B cell (primary cell): ENCODE measurements around the gene TBX6. TPM values are rescaled to one million over a fixed set of nuclear protein-coding genes. Genes with fewer than 3 reads are reported as not detected.

Source experiments
- ATAC-seq: fragments of 200-7000 bp; cut with Tn5 transposase; one replicate; pipeline ENCODE4 v1.10.0; 2021; ENCODE audit warnings: low read depth, mild to moderate bottlenecking, moderate number of reproducible peaks, moderate library complexity
- CTCF ChIA-PET: fragments of 350-600 bp; sonication (Branson Sonifier 250); formaldehyde crosslinking; loops from one replicate; lab custom pipeline; 2021; ENCODE audit warnings: antibody characterized with exemption, inconsistent platforms; lab: Charles Lee
- POLR2A ChIA-PET: fragments of 350-600 bp; sonication (Branson Sonifier 250); formaldehyde crosslinking; loops from one replicate; lab custom pipeline; 2021; ENCODE audit warnings: antibody characterized with exemption; lab: Charles Lee
- DNase-seq: peaks from one replicate; pipeline ENCODE4 v3.0.0; 2013
- H2AFZ ChIP-seq: 2 replicates; pipeline ENCODE4 v1.6.1; 2012; ENCODE audit warnings: mild to moderate bottlenecking, low read depth, low read length; ENCODE audit not compliant: insufficient read depth, poor library complexity, severe bottlenecking
- H3K27ac ChIP-seq, 2 donors: 1 replicate in 1 of 2; 2 replicates in 1 of 2; pipeline ENCODE4 v1.5.1; 2012 to 2013; ENCODE audit warnings: low read length in 2 of 2, mild to moderate bottlenecking in 2 of 2, moderate library complexity in 1 of 2
- H3K27me3 ChIP-seq, 4 experiments: fragments of 200-600 bp in 1 of 4; sonication (generic) in 1 of 4; replicated peaks in 1 of 4; 1 replicate in 2 of 4; 2 replicates in 2 of 4; pipeline versions ENCODE4 v1.6.1 to v1.7.0; 2013 to 2016; ENCODE audit warnings: low read length in 3 of 4, mild to moderate bottlenecking in 2 of 4, mixed read lengths in 1 of 4, moderate library complexity in 1 of 4; ENCODE audit not compliant: insufficient read depth in 4 of 4, control insufficient read depth in 3 of 4; ENCODE audit errors: control extremely low read depth in 1 of 4
- H3K36me3 ChIP-seq, 2 experiments: replicated peaks in 1 of 2; 1 replicate in 1 of 2; 2 replicates in 1 of 2; pipeline versions ENCODE4 v1.6.1 to v1.7.1; 2013; ENCODE audit warnings: low read length in 1 of 2; ENCODE audit not compliant: insufficient read depth in 2 of 2, control insufficient read depth in 1 of 2; ENCODE audit errors: control extremely low read depth in 1 of 2, extremely low read depth in 1 of 2
- H3K4me1 ChIP-seq, 2 donors: fragments of 200-600 bp in 1 of 2; sonication (generic) in 1 of 2; 1 replicate in 1 of 2; 2 replicates in 1 of 2; pipeline versions ENCODE4 v1.5.1 to v1.6.1; 2013 to 2017; ENCODE audit warnings: low read length in 2 of 2; ENCODE audit not compliant: control insufficient read depth in 2 of 2, insufficient read depth in 2 of 2
- H3K4me2 ChIP-seq: replicated peaks from 2 replicates; pipeline ENCODE3; 2012; ENCODE audit warnings: mild to moderate bottlenecking, low read depth, low read length; ENCODE audit not compliant: poor library complexity, severe bottlenecking
- H3K4me3 ChIP-seq, 5 experiments: fragments of 200-600 bp in 1 of 5; sonication (generic) in 1 of 5; 1 replicate in 3 of 5; 2 replicates in 2 of 5; pipeline versions ENCODE4 v1.5.1 to v1.7.0; 2011 to 2016; ENCODE audit warnings: low read length in 4 of 5, mild to moderate bottlenecking in 4 of 5, low read depth in 2 of 5, control low read depth in 1 of 5, moderate library complexity in 1 of 5; ENCODE audit not compliant: insufficient read depth in 1 of 5; ENCODE audit errors: control extremely low read depth in 1 of 5, extremely low read depth in 1 of 5
- H3K79me2 ChIP-seq: fragments of 200-600 bp; sonication (generic); one replicate; pipeline ENCODE4 v1.6.0; 2016; ENCODE audit warnings: low read length; ENCODE audit not compliant: control insufficient read depth, insufficient read depth
- H3K9ac ChIP-seq: fragments of 200-600 bp; sonication (generic); 2 replicates; pipeline ENCODE4 v1.6.1; 2017; ENCODE audit warnings: mild to moderate bottlenecking, low read length, moderate library complexity
- H3K9me3 ChIP-seq, 3 donors: one replicate each; pipeline versions ENCODE4 v1.6.1 to v1.7.1; 2013; ENCODE audit warnings: low read length in 2 of 3; ENCODE audit not compliant: control insufficient read depth in 2 of 3, insufficient read depth in 1 of 3; ENCODE audit errors: control extremely low read depth in 1 of 3
- H4K20me1 ChIP-seq: 2 replicates; pipeline ENCODE4 v1.6.0; 2012; ENCODE audit warnings: mild to moderate bottlenecking, low read length; ENCODE audit not compliant: insufficient read depth, control insufficient read depth, poor library complexity, severe bottlenecking
- H3K27ac Mint-ChIP-seq: one replicate; pipeline ENCODE4 v1.8.0; 2021; ENCODE audit warnings: mixed read lengths
- H3K27me3 Mint-ChIP-seq: one replicate; pipeline ENCODE4 v1.8.0; 2021; ENCODE audit warnings: mixed read lengths
- H3K4me1 Mint-ChIP-seq: one replicate; pipeline ENCODE4 v1.8.0; 2021; ENCODE audit warnings: mixed read lengths
- H3K4me3 Mint-ChIP-seq: one replicate; pipeline ENCODE4 v1.8.0; 2021; ENCODE audit warnings: mixed read lengths
- H3K9me3 Mint-ChIP-seq: one replicate; pipeline ENCODE4 v1.8.0; 2022; ENCODE audit warnings: mixed read lengths; ENCODE audit not compliant: insufficient read depth
- CTCF ChIP-seq: fragments of 200-600 bp; IDR thresholded peaks from one replicate; pipeline ENCODE4 v1.8.0; 2022; ENCODE audit warnings: antibody characterized with exemption, mild to moderate bottlenecking
- EZH2 ChIP-seq: IDR thresholded peaks from 2 replicates; pipeline ENCODE4 v1.6.1; 2012; ENCODE audit warnings: borderline replicate concordance, low read depth, mild to moderate bottlenecking, moderate library complexity, low read length; ENCODE audit not compliant: insufficient read depth, poor library complexity, severe bottlenecking
- WGBS: methylation state at CpG from one replicate; pipeline ENCODE4 v1.1.5; 2013; ENCODE audit warnings: missing lambda C conversion rate; ENCODE audit not compliant: insufficient coverage; 5-methylcytosine and 5-hydroxymethylcytosine counted together
- intact Hi-C: fragments of 100-400 bp; cut with micrococcal nuclease; formaldehyde crosslinking; loops from one replicate; pipeline ENCODE4 v1.10.0; 2022
- polyA plus RNA-seq: library from polyadenylated mRNA; depleted of rRNA; stranded (reverse); fragments of >200 nt; gene quantifications from 2 replicates; pipeline ENCODE4 v1.2.3, GENCODE V29; 2012
- total RNA-seq, 2 donors: library from RNA; stranded (reverse); fragments of 120-200 nt in 1 of 2; gene quantifications; 1 replicate in 1 of 2; 2 replicates in 1 of 2; pipeline versions ENCODE4 v1.2.3 to v1.2.4, GENCODE V29; 2013 to 2022

Gene TBX6
- total and polyA plus RNA-seq, 2 donors (not counting 1 experiment from before 2014, with no cell fraction given), result 1.4 to 5.4 TPM

- Histone ChIP-seq H3K9me3 (peaks cover 0 to 3% (median 0%) of the 10 kb centered on the region in 3 donors), H3K4me2 (no peak overlapping the region), H3K4me3 (no peak overlapping the region), H3K27me3 (no peaks in the 10 kb centered on the region), H3K79me2 (no peaks in the 10 kb centered on the region), H2AFZ (no peak overlapping the region), H3K36me3 (peaks cover 6 to 32% of the 10 kb centered on the region in 2 experiments), H4K20me1 (no peaks in the 10 kb centered on the region), H3K9ac (no peak overlapping the region), H3K27ac (no peak overlapping the region), H3K4me1 (peaks cover 0 to 5% of the 10 kb centered on the region in 2 donors)
- ChIA-PET POLR2A (interaction anchor here (0.9 kb wide), 1 partner anchor 69 kb away, joined by 3 read pairs; the partner anchor contains the start of gene CORO1A), CTCF (interaction anchor here (1.3 to 5.5 kb wide), 2 partner anchors 22 to 295 kb away, joined by 5 to 27 read pairs; partner anchors contain the start of gene TBX6)
- ATAC-seq (no peak), DNase-seq (no peak)
- Mint-ChIP-seq H3K9me3 (no peaks in the 10 kb centered on the region), H3K4me3 (no peak overlapping the region), H3K4me1 (peaks cover 5% of the 10 kb centered on the region), H3K27me3 (no peaks in the 10 kb centered on the region), H3K27ac (no peak overlapping the region)
- TF ChIP-seq EZH2, result no peak
- 98% methylated on average over 7 of the region's 11 CpGs for WGBS
- intact Hi-C loops, result no loop called here
Observed at GRCh38 chr16:30114411-30114810, 22.7 kb upstream of the TBX6 start.

GRCh38 chr16:30113711-30114333 is 22.1 kb upstream of the TBX6 start:
- POLR2A ChIA-PET, result interaction anchor here (0.9 kb wide), 1 partner anchor 69 kb away, joined by 3 read pairs; the partner anchor contains the start of gene CORO1A
- H3K27me3 ChIP-seq, result no peaks in the 10 kb centered on the region
- no peak overlapping the region for H3K4me2 ChIP-seq
- Mint-ChIP-seq H3K4me1 (peaks cover 4% of the 10 kb centered on the region), H3K27ac (no peak overlapping the region), H3K4me3 (no peak overlapping the region), H3K9me3 (no peaks in the 10 kb centered on the region), H3K27me3 (no peaks in the 10 kb centered on the region)
- no peaks in the 10 kb centered on the region for H4K20me1 ChIP-seq
- no peak overlapping the region for H3K27ac ChIP-seq
- H3K79me2 ChIP-seq, result no peaks in the 10 kb centered on the region
- H3K4me1 ChIP-seq, result peaks cover 0 to 5% of the 10 kb centered on the region in 2 donors
- TF ChIP-seq EZH2 (no peak), CTCF (no peak)
- CTCF ChIA-PET, result interaction anchor here (0.6 to 5.5 kb wide), 4 partner anchors 22 to 296 kb away, joined by 3 to 27 read pairs (median 6); partner anchors contain the start of genes ALDOA and TBX6
- ATAC-seq (no peak), DNase-seq (no peak)
- H3K9me3 ChIP-seq, result peaks cover 0 to 3% (median 0%) of the 10 kb centered on the region in 3 donors
- WGBS, result 86% methylated on average over 4 of the region's 20 CpGs
- H3K36me3 ChIP-seq, result peaks cover 6 to 30% of the 10 kb centered on the region in 2 experiments
- H3K9ac ChIP-seq, result no peak overlapping the region
- H2AFZ ChIP-seq, result no peak overlapping the region
- intact Hi-C loops, result no loop called here
- H3K4me3 ChIP-seq, result no peak overlapping the region
